Panc1 (cell line): ENCODE measurements around the gene PRDX5. TPM values are rescaled to one million over a fixed set of nuclear protein-coding genes. Genes with fewer than 3 reads are reported as not detected.

Experiments
- ATAC-seq: fragments of 200-7000 bp; cut with Tn5 transposase; 2 replicates; pipeline ENCODE4 v1.9.1; 2020; ENCODE audit warnings: mild to moderate bottlenecking, moderate library complexity
- BruUV-seq: library from RNA; stranded (reverse); fragments of 400-500 nt; replicated peaks from 2 replicates; lab custom pipeline; 2021; lab: Mats Ljungman, UMichigan
- CTCF ChIA-PET: fragments of 300-600 bp; sonication (Branson Sonifier 250); formaldehyde crosslinking; loops from one replicate; lab custom pipeline; 2022; ENCODE audit warnings: antibody characterized with exemption; lab: Charles Lee
- POLR2A ChIA-PET: fragments of 300-600 bp; sonication (Branson Sonifier 250); formaldehyde crosslinking; loops from one replicate; lab custom pipeline; 2022; ENCODE audit warnings: antibody characterized with exemption; lab: Charles Lee
- DNase-seq: peaks from one replicate; pipeline ENCODE4 v3.0.0-alpha.2; 2010; ENCODE audit warnings: low read depth, low spot score
- H3K27ac ChIP-seq: 2 replicates; pipeline ENCODE4 v1.5.1; 2011; ENCODE audit warnings: mild to moderate bottlenecking, low read length, inconsistent platforms
- H3K27me3 ChIP-seq: fragments of 200-500 bp; sonication (Bioruptor generic); 2 replicates; pipeline ENCODE4 v1.6.0; 2014; ENCODE audit warnings: low read length, inconsistent platforms; ENCODE audit not compliant: control insufficient read depth, insufficient read depth
- H3K36me3 ChIP-seq: fragments of 200-500 bp; sonication (Bioruptor generic); 2 replicates; pipeline ENCODE4 v1.5.1; 2014; ENCODE audit warnings: inconsistent platforms, mild to moderate bottlenecking, low read length, moderate library complexity; ENCODE audit not compliant: control insufficient read depth, insufficient read depth
- H3K4me1 ChIP-seq: 2 replicates; pipeline ENCODE4 v1.5.1; 2011; ENCODE audit warnings: inconsistent platforms, mild to moderate bottlenecking, low read length, moderate library complexity; ENCODE audit not compliant: control insufficient read depth, insufficient read depth
- H3K4me3 ChIP-seq, 2 experiments: 2 replicates each; pipeline ENCODE4 v1.5.1; 2011 to 2012; ENCODE audit warnings: low read depth in 2 of 2, low read length in 2 of 2, mild to moderate bottlenecking in 2 of 2, inconsistent platforms in 1 of 2, moderate library complexity in 1 of 2
- H3K9me3 ChIP-seq: fragments of 200-500 bp; sonication (Bioruptor generic); 2 replicates; pipeline ENCODE4 v1.5.1; 2014; ENCODE audit warnings: low read depth, mild to moderate bottlenecking, inconsistent platforms, low read length, moderate library complexity; ENCODE audit not compliant: control insufficient read depth, insufficient read depth
- CTCF ChIP-seq: fragments of 450-650 bp; IDR thresholded peaks from 2 replicates; pipeline ENCODE4 v1.5.1; 2017; ENCODE audit warnings: mild to moderate bottlenecking
- POLR2AphosphoS5 ChIP-seq: IDR thresholded peaks from 2 replicates; pipeline ENCODE4 v1.6.1; 2012; ENCODE audit warnings: mild to moderate bottlenecking, low read depth, low read length, moderate library complexity
- REST ChIP-seq, 2 experiments: IDR thresholded peaks; 2 replicates each; pipeline ENCODE4 v1.6.1; 2011 to 2012; ENCODE audit warnings: low read depth in 2 of 2, control low read depth in 1 of 2, low read length in 1 of 2, mild to moderate bottlenecking in 1 of 2, moderate library complexity in 1 of 2; ENCODE audit not compliant: insufficient read depth in 1 of 2
- SIN3A ChIP-seq: IDR thresholded peaks from 2 replicates; pipeline ENCODE4 v1.6.1; 2012; ENCODE audit warnings: low read depth, mild to moderate bottlenecking, low read length, moderate library complexity, borderline replicate concordance; ENCODE audit not compliant: insufficient read depth
- TCF7L2 ChIP-seq: IDR thresholded peaks from 2 replicates; pipeline ENCODE4 v1.6.1; 2011; ENCODE audit warnings: mild to moderate bottlenecking, low read depth, low read length, inconsistent platforms
- in situ Hi-C: cut with HindIII; loops from 2 replicates; pipeline ENCODE4 v1.10.0; 2016; ENCODE audit warnings: low sequenced_read_pairs, low pct_unique_long_range_greater_than_20kb
- intact Hi-C: fragments of 100-400 bp; cut with micrococcal nuclease; formaldehyde crosslinking; loops from one replicate; pipeline ENCODE4 v1.10.0; 2022; ENCODE audit not compliant: unreplicated experiment
- total RNA-seq: library from RNA; stranded (reverse); gene quantifications from one replicate; pipeline ENCODE4 v1.2.1, GENCODE V29; 2021; ENCODE audit not compliant: unreplicated experiment

The PRDX5 gene
- total RNA-seq, 1 experiment from 2014 or later = 492 TPM

DNA sequence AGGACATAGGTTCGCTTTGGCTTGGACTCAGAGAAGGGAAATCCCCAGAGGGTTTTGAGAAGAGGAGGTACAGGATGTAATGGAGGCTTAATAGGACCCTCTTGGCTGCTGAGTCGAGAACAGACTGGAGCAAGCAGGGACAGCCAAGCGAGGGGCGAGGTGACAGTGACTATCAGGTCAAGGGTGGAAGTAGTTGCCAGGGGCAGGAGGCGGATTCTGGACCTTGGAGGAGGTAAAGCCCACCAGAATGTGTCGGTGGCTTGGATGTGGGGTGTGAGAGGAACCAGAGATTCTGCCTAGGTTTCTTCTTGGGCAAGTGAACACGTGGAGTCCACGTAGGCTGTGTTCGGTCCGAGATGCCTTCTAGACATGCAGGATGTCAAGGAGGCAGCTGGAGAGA, 5.0 kb upstream of the PRDX5 start:
- TF ChIP-seq REST (IDR thresholded peaks at IDR 0.05; ENCODE audit: insufficient read depth in 1 of 2, low read depth in 2 of 2, low read length in 1 of 2) = no peak
- CTCF ChIA-PET = interaction anchor here (0.5 to 1.4 kb wide), 4 partner anchors 42 to 296 kb away, joined by 5 to 12 read pairs (median 7); no protein-coding TSS in a partner anchor
- no peaks in the 10 kb centered on the region for H3K27me3 ChIP-seq
- H3K9me3 ChIP-seq = no peaks in the 10 kb centered on the region
- no peak overlapping the region for H3K27ac ChIP-seq
- no TSS peak for BruUV-seq
- H3K36me3 ChIP-seq = peaks cover 2% of the 10 kb centered on the region; the same call in 1 of the 2 replicates
- H3K4me1 ChIP-seq = peaks cover 16% of the 10 kb centered on the region
- ATAC-seq = no peak
- no peak for DNase-seq
- H3K4me3 ChIP-seq = no peak overlapping the region
- POLR2A ChIA-PET = no interaction called here
- intact Hi-C loops (no loop called here), in situ Hi-C loops (no loop called here)

- no peak for ATAC-seq
- TF ChIP-seq SIN3A = no peak
- no peak for TF ChIP-seq REST (IDR thresholded peaks at IDR 0.05; ENCODE audit: insufficient read depth in 1 of 2, low read depth in 2 of 2, low read length in 1 of 2)
- no peak for TF ChIP-seq CTCF
- no peak for TF ChIP-seq POLR2AphosphoS5
- TF ChIP-seq TCF7L2 = no peak
- Histone ChIP-seq H3K27ac (no peak overlapping the region), H3K36me3 (peaks cover 2% of the 10 kb centered on the region; the same call in 1 of the 2 replicates), H3K27me3 (no peaks in the 10 kb centered on the region), H3K4me3 (no peak overlapping the region), H3K4me1 (peaks cover 16% of the 10 kb centered on the region), H3K9me3 (no peaks in the 10 kb centered on the region)
- ChIA-PET CTCF (interaction anchor here (0.5 to 1.4 kb wide), 4 partner anchors 41 to 295 kb away, joined by 5 to 12 read pairs (median 7); no protein-coding TSS in a partner anchor), POLR2A (interaction anchor here (0.6 kb wide), 1 partner anchor 56 kb away, joined by 7 read pairs; no protein-coding TSS in a partner anchor)
- BruUV-seq = no TSS peak
- DNase-seq = no peak
- intact Hi-C loops (no loop called here), in situ Hi-C loops (no loop called here)
Observed at GRCh38 chr11:64313491-64314145, 4.3 kb upstream of the PRDX5 start.
